ENCODE data around the gene MARCKSL1. TPM values are rescaled to one million over a fixed set of nuclear protein-coding genes. Genes with fewer than 3 reads are reported as not detected.

The MARCKSL1 gene
- polyA plus RNA-seq, 4 donors, result 55.9 to 132 (median 91.1) TPM

- no peak for FAIRE-seq
- Histone ChIP-seq H3K36me3 (ENCODE audit: control insufficient read depth in 3 of 3, insufficient read depth in 2 of 3, low read depth in 1 of 3, low read length in 3 of 3) (peaks cover 10 to 82% (median 29%) of the 10 kb centered on the region in 3 donors), H3K9me3 (ENCODE audit: control insufficient read depth in 2 of 2, insufficient read depth in 1 of 2, low read depth in 1 of 2, low read length in 1 of 2) (no peaks in the 10 kb centered on the region), H3K27ac (ENCODE audit: low read depth in 1 of 3, low read length in 2 of 3) (no peak overlapping the region), H3K4me1 (ENCODE audit: control insufficient read depth in 3 of 3, insufficient read depth in 2 of 3, low read depth in 1 of 3, low read length in 2 of 3) (no peaks in the 10 kb centered on the region), H3K27me3 (ENCODE audit: control insufficient read depth in 3 of 3, insufficient read depth in 3 of 3, low read length in 3 of 3) (no peaks in the 10 kb centered on the region), H3K4me3 (ENCODE audit: low read depth in 1 of 3, low read length in 3 of 3) (no peak overlapping the region)
- no peak for DNase-seq
- 90 to 95% (median 91%) methylated on average over 7 of the region's 7 CpGs for WGBS, 3 donors
These were observed 32.0 kb upstream of the MARCKSL1 start for GRCh38 chr1:32367912-32368635.

GRCh38 chr1:32365445-32365844 lies 29.4 kb upstream of the MARCKSL1 start:
- H3K27ac ChIP-seq (ENCODE audit: low read depth in 1 of 3, low read length in 2 of 3), result no peak overlapping the region
- FAIRE-seq, result no peak
- H3K4me3 ChIP-seq (ENCODE audit: low read depth in 1 of 3, low read length in 3 of 3), result no peak overlapping the region
- 85 to 90% (median 89%) methylated on average over 6 of the region's 6 CpGs for WGBS, 3 donors
- no peaks in the 10 kb centered on the region for H3K27me3 ChIP-seq (ENCODE audit: control insufficient read depth in 3 of 3, insufficient read depth in 3 of 3, low read length in 3 of 3)
- peaks cover 0 to 6% (median 3%) of the 10 kb centered on the region in 3 donors for H3K4me1 ChIP-seq (ENCODE audit: control insufficient read depth in 3 of 3, insufficient read depth in 2 of 3, low read depth in 1 of 3, low read length in 2 of 3)
- no peaks in the 10 kb centered on the region for H3K9me3 ChIP-seq (ENCODE audit: control insufficient read depth in 2 of 2, insufficient read depth in 1 of 2, low read depth in 1 of 2, low read length in 1 of 2)
- no peak for DNase-seq
- H3K36me3 ChIP-seq (ENCODE audit: control insufficient read depth in 3 of 3, insufficient read depth in 2 of 3, low read depth in 1 of 3, low read length in 3 of 3), result peaks cover 6 to 68% (median 15%) of the 10 kb centered on the region in 3 donors

DNA sequence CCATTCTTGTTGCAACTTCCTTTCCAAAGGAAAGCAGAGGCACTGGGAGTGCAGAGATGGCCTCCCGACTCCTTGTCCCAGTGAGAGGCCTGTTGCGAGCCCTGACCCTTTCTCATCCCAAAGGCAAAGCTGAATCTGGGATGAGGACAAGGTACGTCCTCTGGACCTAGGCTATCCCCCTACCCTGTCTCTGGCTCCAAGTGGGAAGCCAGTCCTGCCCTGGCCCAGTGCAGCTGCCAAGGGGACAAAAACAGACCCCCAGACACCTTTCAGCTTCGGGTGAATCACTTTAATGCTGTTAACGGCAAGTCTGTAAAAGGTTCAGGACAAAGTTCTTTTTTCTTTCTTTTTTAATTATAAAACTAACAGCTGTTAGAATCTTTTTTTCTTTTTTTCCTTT lies 28.8 kb upstream of the MARCKSL1 start:
- FAIRE-seq (no peak), DNase-seq (no peak)
- H3K9me3 ChIP-seq (ENCODE audit: control insufficient read depth in 2 of 2, insufficient read depth in 1 of 2, low read depth in 1 of 2, low read length in 1 of 2), result no peaks in the 10 kb centered on the region
- WGBS, 3 donors, result 74 to 86% (median 79%) methylated on average over 5 of the region's 5 CpGs
- H3K4me1 ChIP-seq (ENCODE audit: control insufficient read depth in 3 of 3, insufficient read depth in 2 of 3, low read depth in 1 of 3, low read length in 2 of 3), result peaks cover 0 to 6% (median 3%) of the 10 kb centered on the region in 3 donors
- H3K4me3 ChIP-seq (ENCODE audit: low read depth in 1 of 3, low read length in 3 of 3), result no peak overlapping the region
- peaks cover 6 to 63% (median 15%) of the 10 kb centered on the region in 3 donors for H3K36me3 ChIP-seq (ENCODE audit: control insufficient read depth in 3 of 3, insufficient read depth in 2 of 3, low read depth in 1 of 3, low read length in 3 of 3)
- H3K27ac ChIP-seq (ENCODE audit: low read depth in 1 of 3, low read length in 2 of 3), result no peak overlapping the region
- H3K27me3 ChIP-seq (ENCODE audit: control insufficient read depth in 3 of 3, insufficient read depth in 3 of 3, low read length in 3 of 3), result no peaks in the 10 kb centered on the region

- Histone ChIP-seq H3K36me3 (ENCODE audit: control insufficient read depth in 3 of 3, insufficient read depth in 2 of 3, low read depth in 1 of 3, low read length in 3 of 3) (peaks cover 6 to 53% (median 12%) of the 10 kb centered on the region in 3 donors), H3K27ac (ENCODE audit: low read depth in 1 of 3, low read length in 2 of 3) (no peak overlapping the region), H3K4me3 (ENCODE audit: low read depth in 1 of 3, low read length in 3 of 3) (no peak overlapping the region), H3K9me3 (ENCODE audit: control insufficient read depth in 2 of 2, insufficient read depth in 1 of 2, low read depth in 1 of 2, low read length in 1 of 2) (no peaks in the 10 kb centered on the region), H3K27me3 (ENCODE audit: control insufficient read depth in 3 of 3, insufficient read depth in 3 of 3, low read length in 3 of 3) (no peaks in the 10 kb centered on the region), H3K4me1 (ENCODE audit: control insufficient read depth in 3 of 3, insufficient read depth in 2 of 3, low read depth in 1 of 3, low read length in 2 of 3) (peaks cover 0 to 6% (median 3%) of the 10 kb centered on the region in 3 donors)
- WGBS, 3 donors, result 85 to 93% (median 93%) methylated on average over 12 of the region's 12 CpGs
- FAIRE-seq (no peak), DNase-seq (no peak)
These were observed 27.7 kb upstream of the MARCKSL1 start for GRCh38 chr1:32363713-32364112.

- peaks cover 0 to 16% (median 3%) of the 10 kb centered on the region in 3 donors for H3K4me1 ChIP-seq (ENCODE audit: control insufficient read depth in 3 of 3, insufficient read depth in 2 of 3, low read depth in 1 of 3, low read length in 2 of 3)
- peak within 1 kb of the TSS in 2 of 3 donors; percentile 41 to 42 for H3K4me3 ChIP-seq (ENCODE audit: low read depth in 1 of 3, low read length in 3 of 3)
- H3K36me3 ChIP-seq (ENCODE audit: control insufficient read depth in 3 of 3, insufficient read depth in 2 of 3, low read depth in 1 of 3, low read length in 3 of 3), result peaks cover 6 to 44% (median 6%) of the 10 kb centered on the region in 3 donors
- no peaks in the 10 kb centered on the region for H3K9me3 ChIP-seq (ENCODE audit: control insufficient read depth in 2 of 2, insufficient read depth in 1 of 2, low read depth in 1 of 2, low read length in 1 of 2)
- H3K27me3 ChIP-seq (ENCODE audit: control insufficient read depth in 3 of 3, insufficient read depth in 3 of 3, low read length in 3 of 3), result no peaks in the 10 kb centered on the region
- 68 to 75% (median 73%) methylated on average over 17 of the region's 17 CpGs for WGBS, 3 donors
- H3K27ac ChIP-seq (ENCODE audit: low read depth in 1 of 3, low read length in 2 of 3), result no peak within 1 kb of the TSS
- no peak for DNase-seq
- FAIRE-seq, result no peak
These were observed 26.7 kb upstream of the MARCKSL1 start, which contains the start of the genes FAM229A and TSSK3 for GRCh38 chr1:32362474-32363313. FAM229A (minus strand) TSS chr1:32362485; CDS start chr1:32362091, 394 bp downstream. TSSK3 (plus strand) TSS chr1:32362539; CDS start chr1:32362702, 163 bp downstream.

DNA sequence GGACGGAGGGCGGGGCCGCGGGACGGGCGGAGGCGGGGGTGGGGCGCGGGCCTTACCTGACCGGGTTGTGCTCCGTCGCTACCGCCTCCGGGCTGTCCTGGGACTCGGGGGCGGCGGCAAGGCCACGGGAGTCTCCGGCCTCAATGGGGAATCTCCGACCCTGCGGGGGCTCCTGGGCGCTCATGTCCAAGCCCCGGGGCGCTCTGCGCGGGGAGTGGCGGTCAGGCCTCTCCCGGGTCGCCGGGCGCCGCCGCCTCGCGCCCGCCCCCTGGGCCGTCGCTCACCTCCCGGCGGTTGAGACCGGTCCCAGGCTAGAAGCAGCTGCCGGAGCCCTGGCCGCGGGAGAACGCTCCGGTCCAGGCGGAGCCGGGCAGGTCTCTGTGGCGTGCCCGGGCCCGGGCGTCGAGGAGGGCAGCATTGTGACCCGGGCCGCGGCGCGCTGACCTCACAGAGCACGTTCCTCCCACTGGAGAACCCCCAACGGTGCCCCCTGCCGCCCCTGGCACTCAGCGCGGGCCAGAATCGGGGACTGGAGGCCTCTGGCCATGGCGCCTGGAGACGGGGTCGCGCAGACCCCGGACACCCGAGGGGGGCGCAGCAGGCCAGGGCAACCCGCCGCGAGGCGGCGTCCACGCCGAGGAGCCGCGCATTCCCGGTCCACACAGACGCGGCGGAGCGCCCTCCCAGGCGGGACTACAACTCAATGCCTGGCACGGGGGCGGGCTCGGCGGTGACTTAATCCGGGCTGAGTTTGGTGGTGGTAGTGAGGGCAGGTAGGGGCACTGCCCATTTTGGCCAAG lies 25.8 kb upstream of the MARCKSL1 start:
- H3K27me3 ChIP-seq (ENCODE audit: control insufficient read depth in 3 of 3, insufficient read depth in 3 of 3, low read length in 3 of 3), result no peaks in the 10 kb centered on the region
- H3K9me3 ChIP-seq (ENCODE audit: control insufficient read depth in 2 of 2, insufficient read depth in 1 of 2, low read depth in 1 of 2, low read length in 1 of 2), result no peaks in the 10 kb centered on the region
- peaks cover 2 to 38% (median 3%) of the 10 kb centered on the region in 3 donors for H3K36me3 ChIP-seq (ENCODE audit: control insufficient read depth in 3 of 3, insufficient read depth in 2 of 3, low read depth in 1 of 3, low read length in 3 of 3)
- no peak for FAIRE-seq
- peaks cover 0 to 16% (median 3%) of the 10 kb centered on the region in 3 donors for H3K4me1 ChIP-seq (ENCODE audit: control insufficient read depth in 3 of 3, insufficient read depth in 2 of 3, low read depth in 1 of 3, low read length in 2 of 3)
- peak overlapping the region in 2 of 3 donors; percentile 41 to 42 for H3K4me3 ChIP-seq (ENCODE audit: low read depth in 1 of 3, low read length in 3 of 3)
- WGBS, 3 donors, result 1 to 7% (median 2%) methylated on average over 57 to 91 of the region's 91 CpGs
- peak; percentile 24 to 71 for DNase-seq
- no peak overlapping the region for H3K27ac ChIP-seq (ENCODE audit: low read depth in 1 of 3, low read length in 2 of 3)

- H3K9me3 ChIP-seq (ENCODE audit: control insufficient read depth in 2 of 2, insufficient read depth in 1 of 2, low read depth in 1 of 2, low read length in 1 of 2), result no peaks in the 10 kb centered on the region
- peaks cover 1 to 33% (median 3%) of the 10 kb centered on the region in 3 donors for H3K36me3 ChIP-seq (ENCODE audit: control insufficient read depth in 3 of 3, insufficient read depth in 2 of 3, low read depth in 1 of 3, low read length in 3 of 3)
- FAIRE-seq (no peak), DNase-seq (no peak)
- H3K4me1 ChIP-seq (ENCODE audit: control insufficient read depth in 3 of 3, insufficient read depth in 2 of 3, low read depth in 1 of 3, low read length in 2 of 3), result peaks cover 0 to 16% (median 3%) of the 10 kb centered on the region in 3 donors
- H3K4me3 ChIP-seq (ENCODE audit: low read depth in 1 of 3, low read length in 3 of 3), result peak overlapping the region in 1 of 3 donors; percentile 42
- no peaks in the 10 kb centered on the region for H3K27me3 ChIP-seq (ENCODE audit: control insufficient read depth in 3 of 3, insufficient read depth in 3 of 3, low read length in 3 of 3)
- 51 to 67% (median 53%) methylated on average over 27 to 35 of the region's 35 CpGs for WGBS, 3 donors
- H3K27ac ChIP-seq (ENCODE audit: low read depth in 1 of 3, low read length in 2 of 3), result no peak overlapping the region
These were observed 25.3 kb upstream of the MARCKSL1 start for GRCh38 chr1:32361308-32361673.

GRCh38 chr1:32358435-32358834 lies 22.4 kb upstream of the MARCKSL1 start:
- Histone ChIP-seq H3K4me3 (ENCODE audit: low read depth in 1 of 3, low read length in 3 of 3) (no peak overlapping the region), H3K9me3 (ENCODE audit: control insufficient read depth in 2 of 2, insufficient read depth in 1 of 2, low read depth in 1 of 2, low read length in 1 of 2) (no peaks in the 10 kb centered on the region), H3K4me1 (ENCODE audit: control insufficient read depth in 3 of 3, insufficient read depth in 2 of 3, low read depth in 1 of 3, low read length in 2 of 3) (peaks cover 0 to 18% (median 6%) of the 10 kb centered on the region in 3 donors), H3K27me3 (ENCODE audit: control insufficient read depth in 3 of 3, insufficient read depth in 3 of 3, low read length in 3 of 3) (no peaks in the 10 kb centered on the region), H3K36me3 (ENCODE audit: control insufficient read depth in 3 of 3, insufficient read depth in 2 of 3, low read depth in 1 of 3, low read length in 3 of 3) (peaks cover 0 to 15% (median 0%) of the 10 kb centered on the region in 3 donors), H3K27ac (ENCODE audit: low read depth in 1 of 3, low read length in 2 of 3) (peak overlapping the region in 1 of 3 donors; percentile 50)
- peak; percentile 35 to 65 for DNase-seq
- no peak for FAIRE-seq
- WGBS, 3 donors, result 18 to 72% (median 31%) methylated on average over 3 of the region's 3 CpGs
